Panc1 (cell line): Measurements from ENCODE around the gene RIT2. TPM values are rescaled to one million over a fixed set of nuclear protein-coding genes. Genes with fewer than 3 reads are reported as not detected.

Source experiments
- ATAC-seq: fragments of 200-7000 bp; cut with Tn5 transposase; 2 replicates; pipeline ENCODE4 v1.9.1; 2020; ENCODE audit warnings: mild to moderate bottlenecking, moderate library complexity
- BruUV-seq: library from RNA; stranded (reverse); fragments of 400-500 nt; replicated peaks from 2 replicates; lab custom pipeline; 2021; lab: Mats Ljungman, UMichigan
- CTCF ChIA-PET: fragments of 300-600 bp; sonication (Branson Sonifier 250); formaldehyde crosslinking; loops from one replicate; lab custom pipeline; 2022; ENCODE audit warnings: antibody characterized with exemption; lab: Charles Lee
- POLR2A ChIA-PET: fragments of 300-600 bp; sonication (Branson Sonifier 250); formaldehyde crosslinking; loops from one replicate; lab custom pipeline; 2022; ENCODE audit warnings: antibody characterized with exemption; lab: Charles Lee
- DNase-seq: peaks from one replicate; pipeline ENCODE4 v3.0.0-alpha.2; 2010; ENCODE audit warnings: low read depth, low spot score
- H3K27ac ChIP-seq: 2 replicates; pipeline ENCODE4 v1.5.1; 2011; ENCODE audit warnings: mild to moderate bottlenecking, low read length, inconsistent platforms
- H3K27me3 ChIP-seq: fragments of 200-500 bp; sonication (Bioruptor generic); 2 replicates; pipeline ENCODE4 v1.6.0; 2014; ENCODE audit warnings: low read length, inconsistent platforms; ENCODE audit not compliant: control insufficient read depth, insufficient read depth
- H3K36me3 ChIP-seq: fragments of 200-500 bp; sonication (Bioruptor generic); 2 replicates; pipeline ENCODE4 v1.5.1; 2014; ENCODE audit warnings: inconsistent platforms, mild to moderate bottlenecking, low read length, moderate library complexity; ENCODE audit not compliant: control insufficient read depth, insufficient read depth
- H3K4me1 ChIP-seq: 2 replicates; pipeline ENCODE4 v1.5.1; 2011; ENCODE audit warnings: inconsistent platforms, mild to moderate bottlenecking, low read length, moderate library complexity; ENCODE audit not compliant: control insufficient read depth, insufficient read depth
- H3K4me3 ChIP-seq, 2 experiments: 2 replicates each; pipeline ENCODE4 v1.5.1; 2011 to 2012; ENCODE audit warnings: low read depth in 2 of 2, low read length in 2 of 2, mild to moderate bottlenecking in 2 of 2, inconsistent platforms in 1 of 2, moderate library complexity in 1 of 2
- H3K9me3 ChIP-seq: fragments of 200-500 bp; sonication (Bioruptor generic); 2 replicates; pipeline ENCODE4 v1.5.1; 2014; ENCODE audit warnings: low read depth, mild to moderate bottlenecking, inconsistent platforms, low read length, moderate library complexity; ENCODE audit not compliant: control insufficient read depth, insufficient read depth
- CTCF ChIP-seq: fragments of 450-650 bp; IDR thresholded peaks from 2 replicates; pipeline ENCODE4 v1.5.1; 2017; ENCODE audit warnings: mild to moderate bottlenecking
- POLR2AphosphoS5 ChIP-seq: IDR thresholded peaks from 2 replicates; pipeline ENCODE4 v1.6.1; 2012; ENCODE audit warnings: mild to moderate bottlenecking, low read depth, low read length, moderate library complexity
- SIN3A ChIP-seq: IDR thresholded peaks from 2 replicates; pipeline ENCODE4 v1.6.1; 2012; ENCODE audit warnings: low read depth, mild to moderate bottlenecking, low read length, moderate library complexity, borderline replicate concordance; ENCODE audit not compliant: insufficient read depth
- TCF7L2 ChIP-seq: IDR thresholded peaks from 2 replicates; pipeline ENCODE4 v1.6.1; 2011; ENCODE audit warnings: mild to moderate bottlenecking, low read depth, low read length, inconsistent platforms
- in situ Hi-C: cut with HindIII; loops from 2 replicates; pipeline ENCODE4 v1.10.0; 2016; ENCODE audit warnings: low sequenced_read_pairs, low pct_unique_long_range_greater_than_20kb
- intact Hi-C: fragments of 100-400 bp; cut with micrococcal nuclease; formaldehyde crosslinking; loops from one replicate; pipeline ENCODE4 v1.10.0; 2022; ENCODE audit not compliant: unreplicated experiment
- total RNA-seq: library from RNA; stranded (reverse); gene quantifications from one replicate; pipeline ENCODE4 v1.2.1, GENCODE V29; 2021; ENCODE audit not compliant: unreplicated experiment
- TF ChIP-seq, protein P1 (sequence below), 2 experiments: IDR thresholded peaks; 2 replicates each; pipeline ENCODE4 v1.6.1; 2011 to 2012; ENCODE audit warnings: low read depth in 2 of 2, control low read depth in 1 of 2, low read length in 1 of 2, mild to moderate bottlenecking in 1 of 2, moderate library complexity in 1 of 2; ENCODE audit not compliant: insufficient read depth in 1 of 2

RIT2 gene
- total RNA-seq, 1 experiment from 2014 or later: not detected

GRCh38 chr18:42922363-42922762 lies 193.1 kb downstream of the RIT2 start:
- ChIA-PET CTCF (no interaction called here), POLR2A (no interaction called here)
- Histone ChIP-seq H3K4me3 (no peak overlapping the region), H3K27ac (no peak overlapping the region), H3K27me3 (no peaks in the 10 kb centered on the region), H3K4me1 (no peaks in the 10 kb centered on the region), H3K9me3 (no peaks in the 10 kb centered on the region), H3K36me3 (no peaks in the 10 kb centered on the region)
- in situ Hi-C loops: no loop called here
- ATAC-seq (no peak), DNase-seq (no peak)
- intact Hi-C loops: no loop called here
- TF ChIP-seq CTCF: no peak
- no peak for TF ChIP-seq SIN3A
- TF ChIP-seq POLR2AphosphoS5: no peak
- no peak for TF ChIP-seq TCF7L2
- TF ChIP-seq, protein P1, sequence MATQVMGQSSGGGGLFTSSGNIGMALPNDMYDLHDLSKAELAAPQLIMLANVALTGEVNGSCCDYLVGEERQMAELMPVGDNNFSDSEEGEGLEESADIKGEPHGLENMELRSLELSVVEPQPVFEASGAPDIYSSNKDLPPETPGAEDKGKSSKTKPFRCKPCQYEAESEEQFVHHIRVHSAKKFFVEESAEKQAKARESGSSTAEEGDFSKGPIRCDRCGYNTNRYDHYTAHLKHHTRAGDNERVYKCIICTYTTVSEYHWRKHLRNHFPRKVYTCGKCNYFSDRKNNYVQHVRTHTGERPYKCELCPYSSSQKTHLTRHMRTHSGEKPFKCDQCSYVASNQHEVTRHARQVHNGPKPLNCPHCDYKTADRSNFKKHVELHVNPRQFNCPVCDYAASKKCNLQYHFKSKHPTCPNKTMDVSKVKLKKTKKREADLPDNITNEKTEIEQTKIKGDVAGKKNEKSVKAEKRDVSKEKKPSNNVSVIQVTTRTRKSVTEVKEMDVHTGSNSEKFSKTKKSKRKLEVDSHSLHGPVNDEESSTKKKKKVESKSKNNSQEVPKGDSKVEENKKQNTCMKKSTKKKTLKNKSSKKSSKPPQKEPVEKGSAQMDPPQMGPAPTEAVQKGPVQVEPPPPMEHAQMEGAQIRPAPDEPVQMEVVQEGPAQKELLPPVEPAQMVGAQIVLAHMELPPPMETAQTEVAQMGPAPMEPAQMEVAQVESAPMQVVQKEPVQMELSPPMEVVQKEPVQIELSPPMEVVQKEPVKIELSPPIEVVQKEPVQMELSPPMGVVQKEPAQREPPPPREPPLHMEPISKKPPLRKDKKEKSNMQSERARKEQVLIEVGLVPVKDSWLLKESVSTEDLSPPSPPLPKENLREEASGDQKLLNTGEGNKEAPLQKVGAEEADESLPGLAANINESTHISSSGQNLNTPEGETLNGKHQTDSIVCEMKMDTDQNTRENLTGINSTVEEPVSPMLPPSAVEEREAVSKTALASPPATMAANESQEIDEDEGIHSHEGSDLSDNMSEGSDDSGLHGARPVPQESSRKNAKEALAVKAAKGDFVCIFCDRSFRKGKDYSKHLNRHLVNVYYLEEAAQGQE (IDR thresholded peaks at IDR 0.05; ENCODE audit: insufficient read depth in 1 of 2, low read depth in 2 of 2, low read length in 1 of 2): no peak
- no TSS peak for BruUV-seq

DNA sequence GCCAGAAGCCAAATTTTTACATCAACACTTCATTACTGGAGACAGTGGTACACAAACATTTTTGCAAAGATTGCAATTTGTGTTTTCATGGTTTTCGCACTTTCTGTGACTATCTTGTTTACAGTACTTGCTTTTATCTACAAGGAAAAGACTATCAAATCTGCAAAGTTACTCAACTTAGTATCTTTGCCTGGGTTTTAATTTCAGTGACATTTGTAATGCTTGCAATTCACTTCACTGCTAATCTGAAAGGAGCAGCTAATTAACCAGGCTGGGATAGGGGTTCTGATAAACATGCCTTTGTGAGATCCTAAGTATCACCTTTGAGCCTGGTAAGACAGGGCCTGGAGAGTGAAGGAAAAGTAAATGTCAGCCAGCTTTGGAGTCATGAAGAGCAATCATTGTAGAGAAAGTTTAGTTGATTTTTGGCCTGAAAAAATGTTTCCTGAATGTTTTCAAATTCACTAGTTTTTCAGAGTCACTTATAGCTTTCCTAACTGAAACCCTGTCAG lies 194.2 kb downstream of the RIT2 start:
- in situ Hi-C loops (no loop called here), intact Hi-C loops (no loop called here)
- TF ChIP-seq, protein P1 (IDR thresholded peaks at IDR 0.05; ENCODE audit: insufficient read depth in 1 of 2, low read depth in 2 of 2, low read length in 1 of 2): no peak
- TF ChIP-seq TCF7L2 (no peak), CTCF (no peak), SIN3A (no peak), POLR2AphosphoS5 (no peak)
- ChIA-PET POLR2A (no interaction called here), CTCF (no interaction called here)
- no peak for ATAC-seq
- Histone ChIP-seq H3K27me3 (no peaks in the 10 kb centered on the region), H3K9me3 (no peaks in the 10 kb centered on the region), H3K4me3 (no peak overlapping the region), H3K27ac (no peak overlapping the region), H3K4me1 (no peaks in the 10 kb centered on the region), H3K36me3 (no peaks in the 10 kb centered on the region)
- BruUV-seq: no TSS peak
- DNase-seq: no peak
